ENCODE data around the gene SUSD2. TPM values are rescaled to one million over a fixed set of nuclear protein-coding genes. Genes with fewer than 3 reads are reported as not detected.

SUSD2 gene
- total and polyA plus RNA-seq, 2 of the 4 experiments (the other 2 are of a cell fraction) = 0.18 to 1.6 TPM

DNA sequence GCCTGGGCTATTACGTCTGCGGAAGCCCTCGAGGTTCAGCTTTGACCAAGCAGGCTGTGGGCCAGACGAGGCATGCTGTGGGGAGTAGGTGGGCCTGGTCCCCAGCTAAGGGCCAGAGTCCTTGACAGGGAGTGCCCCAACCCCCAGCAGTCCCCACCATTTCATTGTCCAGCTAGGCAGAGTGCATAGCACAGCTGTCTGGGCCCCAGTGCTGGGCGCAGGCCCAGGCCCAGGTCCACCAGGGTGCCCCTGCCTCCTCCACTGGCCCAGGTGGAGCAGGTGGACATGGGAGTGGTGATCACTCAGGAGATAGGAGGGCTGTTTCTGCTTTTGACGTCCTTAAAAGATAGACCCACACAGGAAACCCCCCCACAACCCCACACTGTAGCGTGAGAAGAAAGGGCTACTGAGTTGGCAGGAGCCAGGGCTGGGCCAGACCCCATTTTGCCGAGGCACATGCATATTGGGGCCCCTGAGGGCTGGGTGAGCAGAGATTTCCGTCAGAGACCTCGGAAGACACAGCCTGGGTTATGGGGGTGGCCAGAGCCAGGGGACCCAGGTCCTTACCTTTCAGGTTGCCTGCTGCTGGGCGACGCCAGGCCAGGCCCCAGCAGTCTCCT is 11.7 kb upstream of the SUSD2 start:
- CTCF ChIA-PET = no interaction called here
- H3K36me3 ChIP-seq (ENCODE audit: control insufficient read depth, insufficient read depth, low read length) = peaks cover 79% of the 10 kb centered on the region
- intact Hi-C loops (cut with micrococcal nuclease) = loop anchor here (10.0 kb wide), 1 partner anchor 185 kb away; the partner anchor contains the start of gene GSTT2
- no peak overlapping the region for H3K27ac ChIP-seq (ENCODE audit: insufficient read depth, low read length)
- H4K20me1 ChIP-seq (ENCODE audit: insufficient read depth, low read length) = peaks cover 33% of the 10 kb centered on the region
- no peaks in the 10 kb centered on the region for H3K9me3 ChIP-seq (ENCODE audit: control insufficient read depth, insufficient read depth, low read length)
- TF ChIP-seq, protein P1, sequence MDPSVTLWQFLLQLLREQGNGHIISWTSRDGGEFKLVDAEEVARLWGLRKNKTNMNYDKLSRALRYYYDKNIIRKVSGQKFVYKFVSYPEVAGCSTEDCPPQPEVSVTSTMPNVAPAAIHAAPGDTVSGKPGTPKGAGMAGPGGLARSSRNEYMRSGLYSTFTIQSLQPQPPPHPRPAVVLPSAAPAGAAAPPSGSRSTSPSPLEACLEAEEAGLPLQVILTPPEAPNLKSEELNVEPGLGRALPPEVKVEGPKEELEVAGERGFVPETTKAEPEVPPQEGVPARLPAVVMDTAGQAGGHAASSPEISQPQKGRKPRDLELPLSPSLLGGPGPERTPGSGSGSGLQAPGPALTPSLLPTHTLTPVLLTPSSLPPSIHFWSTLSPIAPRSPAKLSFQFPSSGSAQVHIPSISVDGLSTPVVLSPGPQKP (IDR thresholded peaks at IDR 0.05; ENCODE audit: borderline replicate concordance, low read depth, low read length) = no peak
- TF ChIP-seq BHLHE40 (IDR thresholded peaks at IDR 0.05; ENCODE audit: low read depth, low read length) (no peak), SMC3 (IDR thresholded peaks at IDR 0.05; ENCODE audit: low read depth, low read length) (no peak), CHD1 (IDR thresholded peaks at IDR 0.05; ENCODE audit: low read depth, low read length) (no peak), MAFK (IDR thresholded peaks at IDR 0.05; ENCODE audit: low read depth, low read length) (no peak)
- H2BK20ac ChIP-seq (ENCODE audit: low read depth, low read length) = no peak overlapping the region
- peak overlapping the region; percentile 61 for H2AK9ac ChIP-seq (replicated peaks; ENCODE audit: low read depth, low read length, poor library complexity)
- BruUV-seq (replicated peaks) = no TSS peak
- H3K9me1 ChIP-seq (ENCODE audit: insufficient read depth, low read length) = peaks cover 10% of the 10 kb centered on the region; the same call in 1 of the 2 replicates
- in situ Hi-C loops (cut with MboI; ENCODE audit: low sequenced_read_pairs) = loop anchor here (5.0 kb wide), 2 partner anchors 62 to 172 kb away; no protein-coding TSS in a partner anchor
- H4K5ac ChIP-seq (ENCODE audit: low read depth, low read length) = no peak overlapping the region
- H2BK5ac ChIP-seq (ENCODE audit: low read depth, low read length, poor library complexity, severe bottlenecking) = no peak overlapping the region
- H3K18ac ChIP-seq (ENCODE audit: low read depth, low read length) = no peak overlapping the region
- ATAC-seq (ENCODE audit: low read depth) (no peak), DNase-seq (no peak)
- no peak overlapping the region for H3K4me3 ChIP-seq (ENCODE audit: insufficient read depth, low read depth, low read length)
- H3K56ac ChIP-seq (ENCODE audit: extremely low read depth, insufficient read depth, low read length) = no peak overlapping the region
- H2AK5ac ChIP-seq (ENCODE audit: low read depth, low read length) = no peak overlapping the region
- no peak overlapping the region for H2BK120ac ChIP-seq (ENCODE audit: low read depth, low read length)
- H3K9ac ChIP-seq (ENCODE audit: low read depth, low read length) = no peak overlapping the region
- no peak overlapping the region for H3K14ac ChIP-seq (replicated peaks; ENCODE audit: low read depth, low read length)
- peak overlapping the region; percentile 3 for H2AFZ ChIP-seq (replicated peaks; ENCODE audit: low read length, poor library complexity)
- WGBS, 2 experiments (ENCODE audit: extremely low coverage in 2 of 2, insufficient read length in 1 of 2) = no CpG with 5 or more reads among the region's 12 CpGs
- H4K91ac ChIP-seq (ENCODE audit: insufficient read depth, low read depth, low read length) = no peak overlapping the region
- POLR2A ChIA-PET (ENCODE audit: unreplicated experiment) = no interaction called here
- peaks cover 10 to 34% of the 10 kb centered on the region in 2 experiments; a peak in 3 of 4 replicates for H3K79me1 ChIP-seq (ENCODE audit: low read depth in 1 of 2, low read length in 2 of 2)
- no peak overlapping the region for H3K23ac ChIP-seq (ENCODE audit: low read depth, low read length)
- no peak overlapping the region for H3K4ac ChIP-seq (ENCODE audit: low read depth, low read length)
- H3K4me1 ChIP-seq (ENCODE audit: control insufficient read depth, insufficient read depth, low read length) = peaks cover 7% of the 10 kb centered on the region; the same call in 1 of the 2 replicates
- H4K8ac ChIP-seq (ENCODE audit: low read depth in 2 of 2, low read length in 2 of 2) = no peak overlapping the region
- dilution Hi-C loops (cut with HindIII; ENCODE audit: low sequenced_read_pairs, unreplicated experiment) = no loop called here
- H2BK15ac ChIP-seq (ENCODE audit: low read depth, low read length) = no peak overlapping the region
- no peak overlapping the region for H3K4me2 ChIP-seq (ENCODE audit: low read depth, low read length)
- H3K27me3 ChIP-seq (ENCODE audit: control insufficient read depth, insufficient read depth, low read length) = no peaks in the 10 kb centered on the region

Measured in IMR-90 (cell line).